Hindlimb muscle (tissue), 1 donor: ENCODE data around the gene KLC4. TPM values are rescaled to one million over a fixed set of nuclear protein-coding genes. Genes with fewer than 3 reads are reported as not detected.

ENCODE experiments used
- DNase-seq: peaks from one replicate; pipeline ENCODE4 v3.0.0-alpha.2; 2013
- polyA plus RNA-seq: library from polyadenylated mRNA; unstranded; fragments of 120-200 nt; gene quantifications from one replicate; pipeline ENCODE4 v1.2.1, GENCODE V29; 2013; ENCODE audit not compliant: insufficient read length

The KLC4 gene
- 28.5 TPM for polyA plus RNA-seq

DNA sequence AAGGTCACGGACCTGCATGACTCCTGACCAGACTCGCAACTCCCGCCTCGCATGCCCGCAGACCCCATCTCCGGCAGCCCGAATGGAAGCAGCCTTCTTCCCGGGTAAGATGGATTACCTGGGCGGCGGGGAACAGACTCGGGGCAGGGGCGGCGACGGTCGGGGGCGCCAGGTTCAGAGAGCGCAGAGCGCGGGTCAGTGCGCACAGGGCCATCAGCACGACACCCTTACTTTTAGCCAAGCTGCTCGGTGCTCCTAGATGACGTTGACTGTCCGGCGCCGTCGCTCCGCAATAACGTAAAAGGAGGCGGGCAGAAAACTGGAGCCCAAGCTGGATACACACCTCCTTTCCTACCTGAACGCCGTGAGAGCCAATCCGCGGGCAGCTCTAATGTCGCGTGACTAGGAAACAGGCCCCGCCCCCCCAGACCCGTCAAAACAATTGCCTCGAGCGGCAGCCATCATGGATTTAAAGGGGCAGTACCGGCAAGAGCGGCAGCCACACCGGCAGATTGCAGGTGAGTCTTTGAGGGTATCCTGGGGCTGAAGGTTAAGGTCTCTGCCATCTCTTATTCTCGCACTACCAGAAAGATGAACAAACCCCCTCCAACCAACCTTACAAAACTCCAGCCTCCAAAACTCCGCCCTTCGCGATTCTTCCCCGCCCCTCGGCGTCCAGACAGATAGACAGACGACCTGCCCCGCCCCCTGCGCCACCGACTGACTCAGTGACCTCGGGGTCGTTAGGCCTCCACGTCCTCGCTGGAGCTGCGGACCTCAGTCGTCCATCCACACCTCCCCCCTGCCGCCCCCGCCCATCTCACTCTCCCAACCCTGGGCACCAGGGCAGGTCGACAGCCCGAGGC, at the start of gene KLC4, which contains the start of gene MRPL2:
KLC4 (plus strand) TSS at position 464 of the 866 bp plus-strand sequence. CDS start 1,705 bp downstream, outside the sequence.
MRPL2 (minus strand) TSS at position 267 of the 866 bp plus-strand sequence; CDS start at position 214, 53 bp downstream.
- DNase-seq: peak; percentile 99

DNA sequence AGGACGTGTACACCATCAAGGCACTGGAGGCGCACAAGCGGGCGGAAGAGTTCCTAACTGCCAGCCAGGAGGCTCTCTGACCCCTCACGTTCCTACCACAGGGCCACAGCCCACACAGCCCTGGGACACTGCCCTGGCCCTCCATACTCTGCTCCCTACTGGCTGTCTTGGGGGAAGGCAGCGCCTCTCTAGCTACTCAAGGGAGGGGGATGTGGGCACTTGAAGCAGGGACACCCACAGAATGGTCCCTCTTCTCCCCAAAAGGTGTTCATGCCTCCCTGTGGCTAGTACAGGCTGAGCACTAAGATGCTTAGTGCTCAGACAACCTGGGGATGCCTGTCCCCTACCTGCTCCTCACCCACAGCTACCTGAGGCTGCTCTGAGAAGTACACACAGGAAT, 48.2 kb upstream of the KLC4 start:
- no peak for DNase-seq

DNA sequence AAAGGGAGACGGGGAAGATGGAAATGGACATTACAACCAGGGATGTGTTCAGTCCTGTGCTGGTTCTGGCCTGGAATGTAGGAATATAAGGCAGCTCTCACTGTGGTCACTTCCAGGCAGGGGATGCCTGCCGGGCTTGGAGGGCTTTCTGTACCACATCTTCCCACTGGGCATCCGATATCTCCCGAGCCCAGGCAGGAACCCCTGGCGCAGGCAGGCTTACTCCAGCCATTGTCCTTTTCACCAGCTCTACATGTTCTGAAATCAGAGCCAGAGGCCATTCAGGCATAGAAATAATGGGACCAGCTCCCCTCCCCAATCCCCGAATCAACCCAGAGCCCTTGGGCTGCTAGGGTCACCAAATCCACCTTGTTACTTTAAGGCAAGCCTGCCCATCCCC, 47.1 kb upstream of the KLC4 start:
- no peak for DNase-seq

DNA sequence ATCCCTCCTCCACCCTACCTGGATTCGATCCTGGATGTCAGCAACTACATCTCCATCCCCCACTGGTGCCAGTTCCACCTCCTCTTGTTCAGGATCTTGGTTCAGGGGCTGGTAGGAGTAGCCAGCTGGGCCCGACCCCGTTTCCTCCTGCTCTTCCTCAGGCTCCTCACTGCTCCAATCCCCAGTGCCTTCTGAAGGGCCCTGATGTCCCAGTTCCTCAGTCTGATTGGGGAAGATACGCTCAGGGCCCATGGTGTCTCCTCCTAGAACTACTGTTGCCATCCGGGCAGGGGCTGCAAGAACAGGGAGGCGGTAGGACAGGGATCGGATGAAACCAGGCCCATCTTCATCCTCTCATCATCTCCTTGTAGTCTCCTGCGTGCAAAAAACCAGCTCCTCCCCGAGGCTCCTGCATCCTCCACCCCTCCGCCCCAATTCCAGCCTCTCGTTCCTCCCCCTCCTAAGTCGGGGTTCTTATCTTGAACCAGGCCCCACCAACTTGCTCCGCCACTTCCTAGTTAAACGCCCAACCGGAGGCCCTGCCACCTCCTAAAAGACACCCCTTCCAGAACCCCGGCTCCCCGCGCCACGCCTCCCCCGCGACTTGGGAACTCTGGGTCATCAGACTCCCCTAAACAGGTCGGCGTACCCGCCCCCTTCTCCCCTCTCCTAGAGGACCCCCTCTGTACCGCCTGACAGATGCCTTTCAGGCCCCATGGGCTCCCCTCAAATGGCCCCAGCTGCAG, 46.2 kb upstream of the KLC4 start:
- no peak for DNase-seq

DNA sequence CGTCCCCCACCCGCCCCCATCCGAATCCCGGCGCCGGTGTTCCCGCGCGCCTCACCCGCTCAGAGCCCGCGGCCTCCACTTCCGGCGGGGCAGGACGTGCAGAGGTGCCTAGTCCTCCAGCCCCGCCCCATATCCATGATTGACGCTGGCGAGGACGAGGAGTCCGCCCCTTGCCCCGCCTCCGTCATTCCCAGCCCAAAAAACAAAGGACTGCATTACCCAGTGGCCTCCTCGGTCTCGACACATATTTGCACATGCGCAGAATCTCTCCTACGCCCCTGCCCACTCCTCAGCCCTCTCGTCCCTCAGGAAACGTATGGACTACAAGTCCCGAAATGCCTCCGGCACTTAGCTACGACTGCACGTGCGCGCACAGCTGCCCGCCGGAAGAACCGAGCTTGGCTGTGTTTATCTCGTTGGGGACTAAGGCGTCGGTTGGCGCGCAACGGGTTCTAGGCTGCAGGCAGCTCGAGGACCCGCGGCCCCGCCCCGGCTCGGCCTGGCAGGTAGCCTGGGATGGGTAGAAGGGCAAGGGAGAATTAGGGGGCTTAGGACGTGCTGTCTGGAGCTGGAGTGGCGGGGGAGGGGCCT, 45.5 kb upstream of the KLC4 start, which contains the start of the genes KLHDC3 and MEA1:
KLHDC3 (plus strand) TSS at position 407 of the 591 bp plus-strand sequence. CDS start 2,944 bp downstream, outside the sequence.
MEA1 (minus strand) TSS at position 104 of the 591 bp plus-strand sequence. CDS start 133 bp downstream, outside the sequence.
- peak; percentile 99 for DNase-seq

DNA sequence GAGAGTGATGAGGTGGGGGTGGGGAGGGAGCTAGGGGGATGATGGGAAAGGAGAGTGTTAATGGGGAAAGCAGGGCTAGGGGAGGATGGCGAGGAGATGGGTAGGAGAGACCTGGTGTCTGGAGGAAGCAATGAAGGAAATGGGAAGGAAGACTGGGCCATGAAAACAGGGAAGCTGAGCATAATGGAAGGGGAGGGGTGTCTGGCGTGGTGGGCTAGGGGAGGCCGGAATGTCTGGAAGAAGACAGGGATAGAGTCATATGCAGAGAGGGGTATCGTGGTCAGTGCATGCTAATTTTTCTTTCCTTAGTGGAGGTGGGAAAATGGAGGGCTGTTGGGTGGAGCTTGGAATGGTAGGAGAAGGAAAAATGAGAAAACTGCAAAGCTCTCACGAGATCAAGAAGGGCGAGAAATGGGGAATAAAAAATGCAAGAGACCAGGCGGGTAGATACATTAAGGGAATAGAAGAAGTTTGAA, 45.0 kb upstream of the KLC4 start:
- peak; percentile 42 for DNase-seq

DNA sequence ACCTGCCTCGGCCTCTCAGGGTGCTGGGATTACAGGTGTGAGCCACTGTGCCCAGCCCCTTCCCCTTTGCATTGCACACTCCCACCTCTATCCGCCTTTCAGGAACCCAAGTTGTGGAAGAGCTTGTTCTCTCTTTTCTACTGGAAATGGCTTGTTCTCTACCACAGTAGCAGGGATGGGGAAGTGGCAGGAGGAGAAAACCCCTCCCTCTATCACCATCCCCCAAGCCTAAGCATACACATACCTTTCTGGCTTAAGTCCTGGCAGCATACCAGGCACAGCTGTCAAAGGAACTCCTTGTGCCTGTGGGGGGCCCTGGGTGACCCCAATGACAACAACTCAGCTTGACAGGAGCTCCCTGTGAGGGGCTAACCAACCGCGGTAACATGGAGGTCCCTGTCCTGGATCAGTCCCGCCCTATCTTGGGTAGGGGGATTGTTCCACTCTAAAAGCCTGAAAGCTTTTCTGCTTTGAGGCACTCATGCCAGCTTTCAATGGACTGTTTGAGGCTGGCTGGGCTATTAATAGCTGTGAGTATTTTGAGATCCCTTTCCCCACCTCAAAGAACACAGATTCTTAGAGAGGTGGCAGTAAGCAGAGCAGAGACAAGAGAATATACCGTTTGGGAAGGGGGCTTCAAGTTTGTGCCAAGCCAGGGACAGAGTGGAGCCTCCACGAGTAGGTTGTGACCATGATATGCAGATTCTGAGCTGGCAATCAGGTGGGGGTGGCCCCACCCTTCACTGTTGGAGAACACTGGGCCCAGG, 43.1 kb upstream of the KLC4 start:
- no peak for DNase-seq

DNA sequence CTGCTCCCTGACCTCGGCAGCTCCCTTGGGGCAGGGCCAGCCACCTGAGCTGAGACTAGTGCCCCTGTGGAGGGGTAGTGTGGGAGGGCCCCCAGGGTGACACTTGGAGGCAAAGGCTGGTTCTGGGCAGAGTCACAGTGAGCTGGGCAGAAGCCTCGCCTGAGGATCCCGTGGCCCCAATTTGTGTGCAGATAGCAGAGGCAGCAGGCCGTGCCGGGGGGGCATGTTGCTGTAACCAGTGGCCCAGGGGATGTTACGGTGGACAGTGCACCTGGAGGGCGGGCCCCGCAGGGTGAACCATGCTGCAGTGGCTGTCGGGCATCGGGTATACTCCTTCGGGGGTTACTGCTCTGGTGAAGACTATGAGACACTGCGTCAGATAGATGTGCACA, 42.5 kb upstream of the KLC4 start:
- DNase-seq: no peak

DNA sequence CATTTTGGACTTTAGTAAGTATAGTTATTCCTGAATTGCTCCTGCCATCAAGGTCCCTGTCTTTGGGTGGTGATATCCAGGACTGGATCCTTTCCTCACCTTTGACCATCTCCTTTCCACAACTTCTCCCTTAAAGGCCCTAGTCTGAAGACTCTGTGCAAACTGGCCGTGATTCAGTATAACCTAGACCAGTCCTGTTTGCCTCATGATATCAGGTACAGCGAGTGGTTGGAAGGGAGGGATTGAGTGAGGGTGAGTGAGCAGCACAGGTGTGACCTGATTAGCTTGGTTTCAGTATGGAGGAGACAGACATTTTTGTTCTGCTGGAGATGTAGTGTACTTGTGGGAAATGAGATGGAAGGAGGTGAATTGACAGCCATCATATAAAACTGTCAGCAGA, 40.3 kb upstream of the KLC4 start:
- no peak for DNase-seq

DNA sequence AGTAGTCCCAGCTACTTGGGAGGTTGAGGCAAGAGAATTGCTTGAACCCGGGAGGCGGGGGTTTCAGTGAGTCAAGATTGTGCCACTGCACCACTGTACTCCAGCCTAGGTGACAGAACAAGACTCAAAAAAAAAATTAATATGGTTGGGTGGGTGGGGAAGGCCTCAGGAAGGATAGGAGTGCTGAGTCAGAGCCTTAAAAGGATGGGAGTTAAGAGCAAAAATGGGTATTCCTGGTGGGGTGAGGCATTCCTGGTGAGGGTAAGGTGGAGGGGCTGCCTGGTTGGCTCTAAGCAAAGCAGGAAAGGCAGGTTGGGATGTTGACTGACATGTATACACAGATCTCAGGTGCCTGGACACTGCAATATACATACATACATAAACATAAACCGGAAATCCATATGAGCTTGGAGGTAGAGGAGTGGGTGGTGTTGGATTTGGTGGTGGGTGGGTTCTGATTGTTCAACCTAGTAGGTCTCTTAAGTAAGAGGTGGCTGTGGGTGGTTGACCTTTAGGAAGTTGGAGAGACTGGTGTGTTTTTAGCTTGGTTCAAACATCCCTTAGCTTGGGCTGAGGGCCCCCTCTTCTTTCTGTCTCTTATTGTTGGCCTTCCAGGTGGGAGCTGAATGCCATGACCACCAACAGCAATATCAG, 39.3 kb upstream of the KLC4 start:
- no peak for DNase-seq

DNA sequence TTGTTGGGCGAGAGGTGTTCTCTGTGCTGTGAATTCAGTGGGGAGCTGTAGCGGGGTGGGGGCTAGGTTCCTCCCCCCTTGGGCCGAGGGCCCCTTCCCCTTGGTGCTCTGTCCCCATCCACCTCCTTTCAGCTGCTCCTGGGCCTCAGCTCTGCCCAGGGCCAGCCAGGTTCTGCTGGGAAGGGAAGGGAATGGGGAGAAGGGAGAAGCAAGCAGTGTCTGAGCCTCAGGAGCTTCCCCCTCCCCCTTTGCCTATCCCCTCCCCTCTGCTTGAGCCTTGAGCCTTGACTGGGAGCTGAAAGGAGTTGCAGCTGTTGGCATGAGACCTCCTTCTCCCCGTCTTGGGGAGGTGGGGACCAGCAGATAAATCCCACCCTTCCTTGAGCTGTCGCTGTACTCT, 38.6 kb upstream of the KLC4 start:
- DNase-seq: no peak

DNA sequence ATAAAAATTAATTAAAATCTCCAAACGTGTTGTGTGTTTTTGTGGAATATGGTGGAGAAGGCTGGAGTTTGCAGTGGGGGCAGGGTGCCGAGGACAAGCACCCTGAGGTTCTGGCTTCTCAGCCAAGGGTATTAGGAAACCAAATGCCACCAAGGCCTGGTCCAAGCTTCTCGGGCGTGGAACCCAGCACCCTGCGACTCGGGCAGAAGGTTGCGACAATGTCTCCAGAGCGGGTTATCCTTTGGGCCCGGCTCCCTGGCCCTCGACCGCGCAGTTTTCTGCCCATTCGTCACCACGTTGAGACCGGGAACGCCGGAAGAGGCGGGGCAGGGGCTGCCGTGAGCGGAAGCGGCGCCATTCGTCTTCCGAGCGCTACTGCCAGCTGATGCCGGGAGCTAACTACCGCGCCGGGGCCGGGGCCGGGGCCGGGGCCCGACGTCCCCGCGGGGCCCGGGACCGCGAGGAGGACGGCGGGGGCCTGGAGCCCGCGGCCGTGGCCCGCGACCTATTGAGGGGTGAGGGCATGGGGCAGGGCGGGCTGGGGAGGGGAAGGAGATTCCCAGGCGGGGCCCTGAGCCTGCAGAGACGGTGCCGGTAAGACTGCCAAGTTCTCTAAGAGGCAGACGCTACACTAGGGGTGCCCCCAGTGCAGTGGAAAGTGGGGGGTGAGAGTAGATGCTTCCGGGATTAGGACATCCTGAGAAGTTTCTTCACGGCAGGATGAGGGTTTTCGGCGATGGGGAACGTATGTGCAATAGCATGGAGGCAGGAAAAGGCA, 38.0 kb upstream of the KLC4 start, which contains the start of gene RRP36:
RRP36 (plus strand) TSS at position 354 of the 778 bp plus-strand sequence; CDS start at position 386, 32 bp downstream.
- DNase-seq: peak; percentile 76

DNA sequence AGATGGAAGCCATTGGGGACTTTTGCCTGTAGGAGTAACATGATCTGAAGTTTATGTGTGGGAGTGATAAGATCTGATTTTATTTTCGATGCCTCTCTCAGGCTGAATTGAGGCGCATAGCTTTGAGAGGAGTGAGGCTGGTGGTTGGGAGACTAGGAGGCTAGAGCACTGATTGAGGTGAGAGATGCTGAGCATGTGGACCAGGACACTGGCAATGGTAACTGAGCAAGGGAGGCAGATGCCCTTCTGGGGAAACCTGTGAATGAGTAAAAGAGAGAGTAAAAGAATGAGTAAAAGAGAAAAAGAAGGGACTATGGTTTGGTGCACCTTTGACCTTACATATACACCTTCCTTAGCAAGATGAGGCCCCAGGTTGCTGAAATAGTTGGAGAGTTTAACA, 35.0 kb upstream of the KLC4 start:
- no peak for DNase-seq

DNA sequence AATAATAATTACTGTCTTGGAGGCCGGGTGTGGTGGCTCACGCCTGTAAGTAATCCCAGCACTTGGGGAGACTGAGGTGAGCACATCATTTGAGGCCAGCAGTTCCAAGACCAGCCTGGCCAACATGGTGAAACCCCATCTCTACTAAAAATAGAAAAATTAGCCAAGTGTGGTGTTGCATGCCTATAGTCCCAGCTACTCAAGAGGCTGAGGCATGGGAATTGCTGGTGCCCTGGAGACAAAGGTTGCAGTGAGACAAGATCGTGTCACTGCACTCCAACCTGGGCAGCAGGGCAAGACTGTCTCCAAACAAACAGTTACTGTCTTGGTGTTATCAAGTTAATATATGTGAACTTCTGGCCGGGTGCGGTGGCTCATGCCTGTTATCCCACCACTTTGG, 33.1 kb upstream of the KLC4 start:
- no peak for DNase-seq

DNA sequence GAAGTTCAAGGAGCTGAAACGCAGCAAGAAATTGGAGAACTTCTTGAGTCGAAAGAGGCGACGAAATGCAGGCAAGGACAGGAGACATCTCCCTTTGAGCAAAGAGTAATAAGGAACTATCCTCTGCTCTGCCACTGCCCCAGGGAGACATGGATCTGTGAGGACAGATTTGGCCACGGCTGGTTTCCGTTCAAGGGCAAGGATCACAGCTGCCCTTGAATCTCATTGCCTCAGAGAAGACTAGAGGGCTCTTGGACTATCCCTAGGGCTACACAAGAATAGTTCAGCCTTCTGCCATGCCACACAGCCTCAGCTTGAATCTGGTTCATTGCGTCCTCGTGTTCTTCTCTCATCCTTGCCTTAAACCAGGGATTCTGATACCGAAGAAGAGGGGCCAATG, 30.3 kb upstream of the KLC4 start:
- DNase-seq: no peak

DNA sequence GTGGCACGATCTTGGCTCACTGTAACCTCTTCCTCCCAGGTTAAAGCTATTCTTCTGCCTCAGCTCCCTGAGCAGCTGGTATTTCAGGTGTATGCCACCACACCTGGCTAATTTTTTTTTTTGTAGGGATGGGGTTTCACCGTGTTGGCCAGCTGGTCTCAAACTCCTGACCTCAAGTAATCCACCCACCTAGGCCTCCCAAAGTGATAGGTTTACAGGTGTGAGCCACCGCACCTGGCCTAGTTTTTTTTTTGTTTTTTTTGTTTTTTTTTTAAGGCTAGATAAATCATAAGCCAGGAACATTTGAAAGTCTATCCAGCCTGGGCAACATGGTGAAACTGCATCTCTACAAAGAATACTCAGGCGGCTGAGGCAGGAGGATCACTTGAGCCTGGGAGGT, 27.1 kb upstream of the KLC4 start:
- no peak for DNase-seq

DNA sequence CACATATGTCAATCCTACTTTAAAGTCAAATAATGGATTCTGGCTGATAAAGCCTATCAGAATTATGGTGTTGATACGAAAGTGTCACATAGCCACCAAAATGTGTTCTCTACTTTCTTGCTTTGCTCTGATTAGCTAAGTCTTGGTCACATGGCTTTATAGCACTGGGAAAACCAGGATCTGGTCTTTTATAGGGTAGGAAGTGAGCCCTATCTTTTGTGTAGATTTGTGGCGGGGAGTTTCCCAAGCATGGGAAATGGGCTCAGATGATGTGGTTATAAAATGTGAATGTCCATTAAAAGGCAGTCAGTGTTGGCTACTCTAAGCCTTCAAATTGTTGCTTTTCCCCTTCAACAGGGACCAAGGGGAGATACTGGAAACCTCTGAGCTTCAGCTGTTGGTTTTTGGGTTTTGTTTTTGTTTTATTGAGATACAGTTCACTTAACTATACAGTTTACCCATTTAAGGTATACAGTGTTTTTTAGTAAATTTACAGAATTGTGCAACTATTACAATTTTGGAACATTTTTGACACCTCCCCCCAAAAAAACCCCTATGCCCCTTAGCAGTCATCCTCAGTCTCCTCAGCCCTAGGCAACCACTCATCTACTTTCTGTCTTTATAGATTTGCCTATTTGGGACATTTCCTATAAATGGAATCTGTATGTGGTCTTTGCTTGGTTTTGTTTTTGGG, 25.8 kb upstream of the KLC4 start:
- no peak for DNase-seq

DNA sequence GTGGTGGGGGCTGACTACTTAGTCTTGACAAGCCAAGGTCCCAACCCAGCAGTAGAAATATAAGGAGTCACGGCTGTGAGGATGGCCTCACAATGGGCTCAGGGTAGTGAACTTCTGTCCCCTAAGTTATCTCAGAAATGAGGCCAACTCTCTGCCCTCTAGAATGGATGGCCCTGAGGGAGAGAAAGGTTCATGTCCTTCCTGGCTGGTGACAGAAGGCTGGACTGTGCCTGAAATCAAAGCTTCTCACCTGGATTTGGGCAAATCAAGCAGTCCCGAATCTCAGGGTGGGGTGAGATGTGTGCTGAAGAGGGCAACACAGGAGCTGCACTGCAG, 25.3 kb upstream of the KLC4 start:
- no peak for DNase-seq

DNA sequence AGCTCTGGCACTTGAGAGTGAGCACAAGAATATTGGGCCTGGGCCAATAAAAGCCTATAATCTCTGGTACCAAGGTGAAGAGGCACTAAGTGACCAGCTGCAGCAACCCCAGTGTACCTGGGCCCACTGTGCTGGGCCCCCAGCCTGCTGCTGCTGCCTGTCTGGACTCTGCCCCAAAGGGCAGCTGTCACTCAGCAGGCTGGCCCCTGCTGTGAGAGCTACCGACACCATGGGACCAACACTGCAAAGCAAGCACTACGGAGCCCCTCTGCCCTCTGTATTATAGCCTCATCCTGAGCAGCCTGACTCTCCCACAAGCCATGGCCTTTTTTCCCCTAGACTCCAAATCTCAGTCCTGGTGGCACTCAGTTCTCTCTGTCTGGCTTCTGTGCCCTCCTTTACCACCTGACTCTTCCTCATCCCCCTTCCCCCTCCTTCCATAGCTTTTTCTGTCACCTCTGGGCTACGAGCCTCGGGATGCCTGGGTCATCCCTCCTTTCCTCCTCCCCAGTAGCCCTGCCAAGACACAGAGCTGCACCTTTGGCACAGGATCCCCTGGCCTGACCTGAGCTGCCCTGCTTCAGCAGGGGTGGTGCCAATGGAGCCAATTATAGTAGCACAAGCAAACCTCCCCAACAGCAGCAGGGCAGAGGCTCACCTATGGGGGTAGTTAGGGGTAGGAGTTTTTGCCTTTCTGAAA, 23.8 kb upstream of the KLC4 start:
- DNase-seq: no peak
